NCI-H2227 (cell line): Measurements from ENCODE around the gene VSTM2L.

ENCODE experiments used
- DNase-seq: peaks from one replicate; lab custom pipeline; 2025; ENCODE audit not compliant: unreplicated experiment; lab: John Stamatoyannopoulos, UW

Gene VSTM2L

DNA sequence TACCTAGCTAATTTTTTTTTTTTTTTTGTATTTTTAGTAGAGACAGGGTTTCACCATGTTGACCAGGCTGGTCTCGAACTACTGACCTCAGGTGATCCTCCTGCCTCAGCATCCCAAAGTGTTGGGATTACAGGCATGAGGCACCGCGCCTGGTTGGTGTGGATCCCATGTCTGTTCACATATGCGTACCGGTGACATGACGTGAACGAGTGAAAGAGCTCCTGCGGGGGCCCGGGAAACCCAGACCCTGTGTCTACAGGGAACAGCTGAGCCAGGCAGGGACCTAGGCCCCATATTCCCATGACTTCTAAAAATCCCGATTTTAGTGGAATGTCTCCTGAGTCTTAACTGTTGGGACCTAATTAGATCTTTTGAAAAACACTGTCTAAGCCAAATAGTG, 33.1 kb downstream of the VSTM2L start:
- DNase-seq = no peak

DNA sequence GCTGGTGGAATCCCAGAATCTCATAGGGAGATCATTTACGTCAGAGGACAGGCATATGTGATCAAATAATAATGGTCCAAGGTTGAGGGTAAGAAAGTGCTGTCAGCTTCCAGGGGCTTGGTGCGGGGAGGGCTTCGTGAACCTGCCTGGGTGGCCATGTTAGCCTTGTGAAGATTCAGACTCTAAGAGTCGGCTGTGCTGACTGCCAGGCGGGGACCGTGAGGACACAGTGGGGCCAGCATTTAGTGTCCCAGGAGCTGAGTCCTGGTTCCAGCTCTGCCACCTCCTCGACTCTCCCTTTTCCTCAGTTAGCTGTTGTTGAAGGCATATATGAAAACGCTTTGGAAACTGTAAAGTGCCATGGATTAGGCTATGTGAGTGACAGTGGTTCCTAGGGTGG, 33.5 kb downstream of the VSTM2L start:
- DNase-seq = no peak

DNA sequence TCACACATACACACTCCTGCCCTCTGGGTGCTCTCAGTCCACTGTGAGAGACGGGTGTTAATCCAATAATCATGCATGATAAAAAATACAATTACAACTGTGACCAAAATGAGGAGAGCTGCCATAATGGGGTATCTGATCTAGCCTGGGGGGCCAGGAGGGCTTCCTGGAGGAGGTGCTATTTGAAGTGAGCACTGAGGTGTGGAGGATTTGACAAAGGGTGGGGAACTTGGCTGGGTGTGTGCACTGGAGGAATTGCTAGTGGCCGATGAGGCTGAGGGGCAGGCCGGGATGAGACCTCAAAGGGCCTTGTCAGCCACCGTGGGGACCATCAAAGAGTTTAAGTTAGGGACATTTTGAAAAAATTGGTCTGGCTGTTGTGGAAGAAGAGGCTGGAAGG, 34.8 kb downstream of the VSTM2L start:
- DNase-seq = no peak

DNA sequence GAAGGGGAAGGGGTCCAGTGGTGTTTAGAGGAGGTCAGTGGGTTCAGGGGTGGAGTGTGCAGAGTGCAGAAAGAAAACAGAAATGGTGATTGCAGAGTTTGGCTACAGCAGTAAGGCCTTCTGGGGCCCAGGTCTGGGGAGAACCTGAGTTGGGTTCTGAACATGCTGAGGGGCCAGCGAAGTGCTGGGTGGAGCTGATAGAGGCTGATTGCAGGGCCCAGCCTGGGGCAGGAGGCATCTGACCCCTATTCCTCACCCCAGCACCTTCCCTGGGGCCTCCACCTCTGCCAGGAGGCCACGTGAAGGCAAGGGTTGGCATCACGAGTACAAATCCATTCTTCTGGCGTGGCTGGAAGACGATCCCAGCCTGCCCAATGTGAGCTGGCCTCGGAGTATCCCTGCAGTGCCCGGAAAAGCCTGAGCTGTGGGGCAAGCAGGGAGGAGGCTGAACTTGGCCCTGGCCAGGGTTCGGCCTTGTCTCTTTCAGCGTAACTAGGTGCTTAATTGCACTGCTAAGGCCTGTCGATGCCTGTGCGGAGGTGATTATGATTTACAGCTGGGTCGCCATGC, 35.3 kb downstream of the VSTM2L start:
- DNase-seq = no peak

DNA sequence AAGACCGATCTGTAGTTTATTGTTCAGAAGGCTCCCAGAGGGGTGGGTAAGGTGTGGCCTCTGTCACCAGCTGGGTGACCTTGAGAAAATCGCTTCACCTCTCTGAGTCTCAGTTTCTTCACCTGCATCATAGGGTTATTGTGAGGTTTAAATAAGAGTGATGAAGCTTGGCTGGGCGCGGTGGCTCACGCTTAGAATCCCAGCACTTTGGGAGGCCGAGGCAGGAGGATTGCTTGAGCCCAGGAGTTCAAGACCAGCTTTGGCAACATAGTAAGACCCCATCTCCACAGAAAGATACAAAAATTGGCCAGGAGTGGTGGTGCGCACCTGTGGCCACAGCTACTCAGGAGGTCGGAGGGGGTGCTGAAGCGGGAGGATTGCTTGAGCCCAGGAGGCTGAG, 36.0 kb downstream of the VSTM2L start:
- no peak for DNase-seq

DNA sequence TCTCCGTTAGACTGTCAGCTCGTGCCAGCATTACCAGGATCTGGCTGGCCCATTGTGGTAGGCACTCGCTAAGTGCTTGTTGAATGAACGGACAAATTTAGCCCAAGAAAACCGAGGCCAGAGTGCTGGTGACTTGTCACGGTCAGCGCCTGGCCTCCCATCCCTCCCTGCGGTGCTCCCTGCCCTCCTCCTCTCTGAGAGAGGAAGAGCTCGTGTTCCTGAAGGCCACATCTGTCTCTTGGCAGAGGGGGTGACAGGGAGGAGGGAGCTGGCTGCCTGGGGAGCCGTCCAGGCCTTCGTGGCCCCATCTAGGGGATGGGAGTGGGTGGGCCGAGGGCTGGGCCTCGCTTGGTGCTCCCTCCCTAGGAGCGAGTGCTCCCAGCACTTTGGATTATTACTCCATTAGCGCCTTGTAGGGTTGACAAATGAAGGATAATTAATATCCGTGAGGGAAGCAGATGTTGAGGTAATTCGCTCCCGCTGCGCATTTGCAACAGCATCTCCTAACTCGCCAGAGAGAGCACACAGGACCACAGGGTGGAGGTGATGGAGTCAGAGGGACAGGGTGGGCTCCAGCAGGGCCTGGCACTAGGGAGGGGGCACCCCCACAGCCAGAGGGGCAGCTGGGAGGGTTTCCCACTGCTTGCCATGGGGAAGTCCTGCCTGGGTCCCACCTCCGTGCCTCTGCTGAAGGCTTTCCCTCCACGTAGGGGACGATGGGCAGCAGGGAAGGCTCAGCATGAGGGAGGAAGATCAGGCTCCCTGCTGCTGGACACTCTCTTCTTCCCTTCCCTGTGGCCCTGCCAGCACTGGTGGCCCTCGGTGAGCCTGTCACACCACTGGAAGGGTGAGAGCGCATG, 37.0 kb downstream of the VSTM2L start:
- DNase-seq = no peak

DNA sequence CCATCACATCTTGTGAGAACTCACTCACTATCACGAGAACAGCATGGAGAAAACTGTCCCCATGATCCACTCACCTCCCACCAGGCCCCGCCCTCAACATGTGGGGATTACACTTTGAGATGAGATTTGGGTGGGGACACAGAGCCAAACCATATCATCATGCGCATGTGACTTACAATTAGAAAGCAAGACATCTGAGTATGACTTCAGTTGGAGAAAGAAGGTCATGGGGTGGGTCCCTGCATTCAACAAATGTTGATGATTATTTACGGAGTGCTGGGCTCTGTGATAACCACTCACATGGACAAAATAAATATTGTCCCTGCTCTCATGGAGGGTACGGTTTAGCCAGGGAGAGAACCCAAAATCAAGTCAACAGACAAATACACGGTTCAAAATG, 37.9 kb downstream of the VSTM2L start:
- DNase-seq = no peak

DNA sequence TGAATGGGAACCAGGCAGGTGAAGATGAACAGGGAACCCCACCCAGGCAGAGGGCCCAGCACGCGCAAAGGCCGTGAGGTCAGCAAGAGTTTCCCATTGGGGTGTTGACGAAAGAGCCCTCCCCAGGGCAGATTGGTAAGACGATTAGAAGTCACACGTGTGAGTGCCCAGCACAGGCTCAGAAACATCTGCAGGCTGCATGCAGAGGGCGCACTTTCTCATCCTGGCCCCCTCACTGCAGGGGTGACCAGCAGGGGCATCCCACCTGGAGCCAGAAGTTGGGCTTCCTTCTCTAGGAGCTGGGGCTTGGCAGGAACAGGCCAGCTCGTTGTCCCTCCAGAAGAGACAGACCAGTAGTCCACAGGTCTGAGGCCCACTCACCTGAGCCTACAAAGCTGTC, 38.4 kb downstream of the VSTM2L start:
- no peak for DNase-seq

DNA sequence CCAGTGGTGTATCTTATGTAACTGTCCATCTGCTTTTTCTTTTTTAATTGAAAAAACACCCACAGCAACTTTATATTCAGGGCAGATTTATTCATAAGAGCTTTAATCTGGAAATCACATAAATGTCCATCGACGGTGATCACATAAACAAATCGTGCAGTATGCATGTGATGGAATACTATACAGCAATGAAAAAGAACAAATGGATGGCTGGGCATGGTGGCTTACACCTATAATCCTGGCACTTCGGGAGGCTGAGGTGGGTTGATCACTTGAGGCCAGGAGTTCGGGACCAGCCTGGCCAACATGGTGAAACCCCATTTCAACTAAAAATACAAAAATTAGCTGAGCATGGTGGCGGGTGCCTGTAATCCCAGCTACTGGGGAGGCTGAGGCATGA, 39.1 kb downstream of the VSTM2L start:
- DNase-seq = no peak

DNA sequence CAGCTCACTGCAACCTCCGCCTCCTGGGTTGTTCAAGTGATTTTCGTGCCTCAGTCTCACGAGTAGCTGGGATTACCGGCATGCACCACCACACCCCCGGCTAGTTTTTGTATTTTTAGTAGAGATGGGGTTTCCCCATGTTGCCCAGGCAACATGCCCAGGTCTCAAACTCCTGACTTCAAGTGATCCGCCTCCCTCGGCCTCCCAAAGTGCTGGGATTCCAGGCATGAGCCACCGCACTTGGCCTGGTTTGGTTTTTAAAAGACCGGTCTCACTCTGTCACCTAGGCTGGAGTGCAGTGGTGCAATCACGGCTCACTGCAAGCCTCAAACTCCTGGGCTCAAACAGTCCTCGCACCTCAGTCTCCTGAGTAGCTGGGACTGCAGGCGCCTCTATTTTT, 40.1 kb downstream of the VSTM2L start:
- no peak for DNase-seq

DNA sequence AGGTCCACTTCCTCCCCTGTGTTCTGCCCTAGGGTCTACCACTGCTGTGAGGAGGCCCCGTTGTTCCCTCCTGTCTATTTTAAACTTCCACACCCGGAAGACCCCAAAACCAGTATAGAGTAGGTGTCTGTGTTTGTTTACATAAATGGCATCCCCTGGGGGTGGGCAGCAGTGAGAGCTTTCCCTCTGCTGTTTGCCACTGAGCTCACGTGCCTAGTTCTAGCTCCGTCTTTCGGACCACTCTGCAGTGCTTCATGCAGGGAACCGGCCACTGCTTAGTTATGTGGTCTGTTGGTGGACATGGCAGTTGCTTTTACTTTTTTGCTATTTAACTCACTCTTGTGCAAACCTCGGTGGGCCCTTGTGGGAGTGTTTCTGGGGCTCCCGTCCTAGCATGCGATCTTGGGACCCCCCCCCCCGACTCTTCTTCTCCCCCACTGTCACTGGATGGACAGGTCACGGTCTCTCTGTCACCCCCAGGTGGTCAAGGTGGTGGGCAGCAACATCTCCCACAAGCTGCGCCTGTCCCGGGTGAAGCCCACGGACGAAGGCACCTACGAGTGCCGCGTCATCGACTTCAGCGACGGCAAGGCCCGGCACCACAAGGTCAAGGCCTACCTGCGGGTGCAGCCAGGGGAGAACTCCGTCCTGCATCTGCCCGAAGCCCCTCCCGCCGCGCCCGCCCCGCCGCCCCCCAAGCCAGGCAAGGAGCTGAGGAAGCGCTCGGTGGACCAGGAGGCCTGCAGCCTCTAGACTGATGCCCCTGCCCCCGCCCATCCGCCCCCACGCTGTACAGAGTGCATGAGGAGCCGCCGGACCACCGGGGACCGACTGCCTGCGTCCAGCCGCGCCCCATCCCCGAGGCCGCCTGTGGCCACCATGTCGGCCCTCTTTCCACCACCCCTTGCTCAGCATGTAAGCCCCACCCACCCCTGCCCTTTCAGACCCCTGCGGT, 40.9 kb downstream of the VSTM2L start:
- no peak for DNase-seq

DNA sequence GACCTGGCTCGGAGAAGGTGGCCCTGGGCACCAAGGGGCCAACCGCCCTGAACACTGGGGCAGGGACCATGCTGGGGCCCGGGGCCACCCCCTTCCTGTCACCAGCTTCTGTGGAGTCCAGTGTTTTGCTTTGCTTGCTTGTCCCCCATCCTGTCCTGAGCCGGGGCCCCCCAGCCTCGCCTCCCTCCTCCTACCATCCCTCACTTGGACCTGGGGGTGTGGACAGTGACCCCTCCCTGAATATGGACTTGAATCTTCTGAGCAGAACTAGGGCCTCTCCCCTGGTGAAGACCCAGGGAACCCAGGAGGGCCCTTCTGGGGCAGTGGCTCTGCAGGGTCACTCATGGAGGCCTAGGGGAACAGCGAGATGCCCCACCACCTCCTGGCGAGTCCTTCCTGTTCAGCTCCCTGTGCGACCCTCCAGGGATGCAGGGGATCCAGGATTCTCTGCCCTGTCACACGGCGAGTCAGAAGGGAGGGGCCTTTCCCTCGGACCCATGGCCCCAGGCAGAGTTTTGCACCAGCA, 41.6 kb downstream of the VSTM2L start:
- no peak for DNase-seq

DNA sequence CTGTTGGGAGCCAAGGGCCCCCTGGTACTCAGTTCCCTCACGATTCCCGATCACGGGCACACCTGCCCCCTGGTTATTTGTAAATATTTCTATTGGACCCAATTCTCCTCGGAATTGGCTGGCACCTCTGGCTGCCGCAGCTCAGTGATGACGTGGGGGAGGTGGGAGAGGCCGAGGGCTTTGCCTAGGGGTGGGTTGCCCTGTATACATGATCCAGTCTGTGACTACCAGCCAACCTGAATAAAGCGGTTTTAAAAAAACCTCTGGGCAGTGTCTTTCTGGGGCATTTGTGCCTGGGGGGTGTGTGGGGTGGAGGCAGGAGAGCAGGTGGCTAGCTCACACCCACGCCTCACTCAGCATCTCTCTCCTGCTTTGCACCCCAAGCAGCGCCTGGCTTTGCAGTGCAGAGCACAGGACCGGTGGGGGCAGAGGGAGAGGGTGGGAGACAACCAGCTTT, 42.2 kb downstream of the VSTM2L start:
- DNase-seq = no peak

DNA sequence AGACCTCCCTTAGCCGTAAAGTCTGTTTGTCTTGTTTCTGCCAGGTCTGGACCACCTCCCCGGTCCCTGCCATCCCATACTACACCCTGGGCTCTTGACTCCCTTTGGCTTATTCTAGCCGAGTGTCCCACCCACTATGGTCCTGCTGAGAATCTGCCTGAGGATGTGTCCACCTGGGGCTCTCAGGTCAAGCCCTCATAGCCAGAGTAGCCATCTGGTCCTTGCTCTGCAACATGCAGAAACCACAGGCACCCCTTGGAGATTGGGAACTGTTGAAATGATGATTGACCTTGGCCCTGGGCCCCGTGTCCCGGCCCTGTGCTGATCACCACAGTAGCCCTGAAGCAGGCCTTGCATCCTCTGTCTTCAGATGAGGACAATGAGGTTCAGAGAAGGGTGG, 44.0 kb downstream of the VSTM2L start:
- DNase-seq = no peak

DNA sequence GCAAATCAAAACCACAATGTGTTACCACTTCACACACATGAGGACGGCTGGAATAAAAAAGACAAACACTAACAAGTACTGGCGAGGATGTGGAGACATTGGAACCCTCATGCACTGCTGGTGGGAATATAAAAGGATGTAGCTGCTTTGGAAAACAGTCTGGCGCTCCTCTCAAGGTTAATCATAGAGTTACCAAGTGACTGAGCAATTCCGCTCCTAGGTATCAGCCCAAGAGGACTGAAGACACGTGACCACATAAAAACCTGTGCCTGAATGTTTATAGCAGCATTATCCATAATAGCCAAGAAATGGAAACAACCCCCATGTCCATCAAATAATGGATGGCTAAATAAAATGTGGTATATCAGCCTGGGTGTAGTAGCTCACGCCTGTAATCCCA, 45.0 kb downstream of the VSTM2L start:
- no peak for DNase-seq

DNA sequence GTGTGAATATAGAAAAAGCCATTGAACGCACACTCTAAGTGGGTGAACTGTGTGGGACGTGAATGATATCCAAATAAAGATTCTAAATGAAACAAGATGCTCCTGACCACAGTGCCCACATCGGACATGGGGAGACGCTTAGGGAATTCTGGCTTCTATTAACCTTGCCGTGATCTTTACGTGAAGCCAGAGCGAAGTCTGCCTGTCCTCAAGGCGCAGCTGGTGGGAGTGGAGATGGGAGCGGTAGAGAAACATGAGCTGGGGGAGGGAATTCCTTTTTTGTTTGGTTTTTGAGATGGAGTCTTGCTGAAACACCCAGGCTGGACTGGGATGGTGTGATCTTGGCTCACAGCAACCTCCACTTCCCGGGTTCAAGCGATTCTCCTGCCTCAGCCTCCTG, 46.0 kb downstream of the VSTM2L start:
- no peak for DNase-seq

DNA sequence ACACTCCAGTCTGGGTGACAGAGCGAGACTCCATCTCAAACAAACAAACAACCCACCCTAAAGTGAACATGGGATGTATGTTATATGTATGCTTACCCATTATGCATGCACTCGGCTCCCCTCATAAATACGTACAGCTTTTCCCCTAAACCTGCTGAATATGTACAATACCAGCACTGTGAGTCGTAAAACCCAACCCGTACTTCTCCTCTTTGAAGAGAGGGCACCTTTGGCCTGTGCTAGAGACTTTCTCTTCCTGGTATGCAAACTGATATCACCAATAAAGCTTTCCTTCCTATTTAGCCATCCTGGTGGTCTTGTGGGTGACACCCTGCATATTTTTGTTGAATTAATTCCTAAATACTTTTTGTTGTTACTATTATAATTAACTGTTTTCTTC, 51.3 kb downstream of the VSTM2L start:
- no peak for DNase-seq

DNA sequence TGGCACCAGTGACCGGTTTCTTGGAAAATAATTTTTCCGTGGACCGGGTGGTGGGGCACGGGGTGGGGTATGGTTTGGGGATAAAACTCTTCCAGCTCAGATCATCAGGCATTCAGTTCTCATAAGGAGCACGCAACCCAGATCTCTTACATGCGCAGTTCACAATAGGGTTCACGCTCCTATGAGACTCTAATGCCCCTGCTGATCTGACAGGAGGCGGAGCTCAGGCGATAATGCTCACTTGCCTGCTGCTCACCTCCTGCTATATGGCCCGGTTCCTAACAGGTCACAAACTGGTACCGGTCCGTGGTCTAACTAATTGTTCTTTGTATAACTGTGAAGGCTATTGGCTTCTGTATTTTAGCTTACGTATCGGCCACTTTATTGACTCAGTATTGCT, 51.7 kb downstream of the VSTM2L start:
- DNase-seq = no peak

DNA sequence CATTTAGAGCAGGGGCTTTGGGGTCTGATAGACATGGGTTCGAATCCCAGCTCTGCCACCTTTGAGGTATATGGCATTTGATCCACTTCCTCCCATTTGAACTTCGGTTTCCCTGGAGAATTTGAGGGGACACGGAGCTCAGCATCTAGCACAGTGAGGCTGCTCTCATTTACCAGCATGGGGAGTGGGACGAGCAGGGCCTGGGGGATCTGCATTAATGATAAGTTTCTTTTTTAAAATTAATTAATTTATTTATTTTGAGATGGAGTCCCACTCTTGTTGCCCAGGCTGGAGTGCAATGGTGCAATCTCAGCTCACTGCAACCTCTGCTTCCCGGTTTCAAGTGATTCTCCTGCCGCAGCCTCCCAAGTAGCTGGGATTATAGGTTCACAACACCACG, 52.6 kb downstream of the VSTM2L start:
- DNase-seq = no peak

DNA sequence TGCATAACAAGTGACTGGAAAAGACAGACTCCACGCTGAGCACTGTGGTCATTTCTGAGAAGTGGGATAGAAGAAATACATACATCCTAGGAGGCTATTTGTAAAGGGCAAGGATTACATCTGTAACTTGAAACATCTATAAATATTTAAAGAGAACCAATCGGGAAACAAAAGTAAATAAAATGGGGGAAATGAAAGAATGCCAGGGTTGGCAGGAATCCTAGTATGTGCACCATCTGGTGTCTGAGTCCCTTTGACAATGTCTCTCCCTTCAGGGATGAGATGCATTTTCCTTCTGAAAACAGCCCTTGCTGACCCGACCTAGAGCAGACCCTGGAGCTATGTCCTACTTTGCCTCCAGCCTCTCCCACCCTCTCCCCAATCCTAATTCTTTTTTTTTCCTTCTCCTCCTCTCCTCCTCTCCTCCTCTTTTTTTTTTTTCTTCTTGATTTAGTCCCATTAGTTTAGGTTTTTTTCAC, 53.2 kb downstream of the VSTM2L start:
- DNase-seq = no peak

DNA sequence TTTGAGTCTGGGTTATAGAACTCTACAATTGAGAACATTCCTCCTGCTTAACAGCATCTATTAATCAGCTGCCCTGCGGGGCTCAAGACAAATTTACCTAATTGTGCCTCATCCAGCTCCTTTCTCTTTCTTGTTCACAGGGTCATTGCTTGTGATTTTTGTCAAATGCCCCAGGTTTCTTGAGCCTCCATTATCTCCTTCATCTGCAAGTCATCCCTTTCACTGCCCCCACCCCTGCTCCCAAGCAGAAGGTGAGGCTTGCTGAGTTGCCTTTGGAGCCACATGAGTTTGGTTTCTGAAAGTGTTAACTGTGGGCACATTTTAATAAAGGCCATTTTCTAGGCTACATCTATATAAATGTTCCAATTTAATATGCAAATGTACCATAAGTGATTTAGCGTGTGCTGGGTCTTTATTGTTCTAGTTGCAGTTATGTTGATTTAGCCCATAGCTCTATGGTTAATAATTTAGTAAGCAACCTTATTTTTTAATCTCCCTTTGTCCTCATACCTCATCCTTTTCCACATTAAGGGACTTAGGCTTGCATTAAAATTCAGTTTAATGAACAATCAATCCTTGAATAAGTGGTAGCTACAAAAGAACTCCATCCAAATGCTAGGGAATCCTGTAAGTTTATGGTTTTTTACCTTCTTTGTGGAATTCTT, 56.1 kb downstream of the VSTM2L start:
- DNase-seq = no peak
